Thyroid gland (tissue), 4 donors: Measurements from ENCODE around the gene EEFSEC.

Experiments
- CTCF ChIP-seq, 6 experiments: fragments of 200-600 bp in 3 of 6; fragments of 450-650 bp in 3 of 6; sonication (generic) in 3 of 6; IDR thresholded peaks; one replicate each; pipeline ENCODE4 v1.5.1; 2016 to 2019; ENCODE audit warnings: antibody characterized with exemption in 6 of 6, mild to moderate bottlenecking in 2 of 6, inconsistent platforms in 1 of 6, moderate library complexity in 1 of 6
- POLR2A ChIP-seq, 2 donors: fragments of 450-650 bp; IDR thresholded peaks; one replicate each; pipeline ENCODE4 v1.6.1; 2017; ENCODE audit warnings: antibody characterized with exemption in 2 of 2, mild to moderate bottlenecking in 2 of 2, moderate library complexity in 1 of 2

- TF ChIP-seq CTCF (IDR thresholded peaks at IDR 0.05) (no peak), POLR2A (IDR thresholded peaks at IDR 0.05) (no peak)
Observed at GRCh38 chr3:128201158-128201755, 48.0 kb downstream of the EEFSEC start.
